Hepatic stellate cell (primary cell): ENCODE data around the gene SERPINB12.

ENCODE experiments used
- DNase-seq: peaks from one replicate; pipeline ENCODE4 v3.0.0; 2011; ENCODE audit warnings: low spot score

Gene SERPINB12

GRCh38 chr18:63603355-63603754 lies 61.2 kb downstream of the SERPINB12 start:
- no peak for DNase-seq

DNA sequence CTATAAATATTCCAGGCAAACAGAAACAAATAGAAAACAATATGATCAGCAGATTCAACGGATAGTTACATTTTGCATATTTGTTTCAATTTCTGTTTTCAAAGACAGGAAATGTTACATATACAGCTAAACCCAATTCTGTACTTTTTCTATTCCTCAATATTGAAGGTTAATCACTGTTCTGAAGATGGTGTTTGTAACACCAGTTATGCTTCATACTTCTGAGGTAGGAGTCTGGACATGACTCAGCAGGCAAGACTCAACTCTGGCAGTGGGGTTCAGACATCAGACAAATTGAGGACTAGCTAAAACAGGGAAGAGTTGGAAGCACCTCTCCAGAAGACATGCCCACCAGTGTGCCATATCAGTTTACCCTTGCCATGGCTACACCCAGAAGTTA lies 61.6 kb downstream of the SERPINB12 start:
- no peak for DNase-seq

DNA sequence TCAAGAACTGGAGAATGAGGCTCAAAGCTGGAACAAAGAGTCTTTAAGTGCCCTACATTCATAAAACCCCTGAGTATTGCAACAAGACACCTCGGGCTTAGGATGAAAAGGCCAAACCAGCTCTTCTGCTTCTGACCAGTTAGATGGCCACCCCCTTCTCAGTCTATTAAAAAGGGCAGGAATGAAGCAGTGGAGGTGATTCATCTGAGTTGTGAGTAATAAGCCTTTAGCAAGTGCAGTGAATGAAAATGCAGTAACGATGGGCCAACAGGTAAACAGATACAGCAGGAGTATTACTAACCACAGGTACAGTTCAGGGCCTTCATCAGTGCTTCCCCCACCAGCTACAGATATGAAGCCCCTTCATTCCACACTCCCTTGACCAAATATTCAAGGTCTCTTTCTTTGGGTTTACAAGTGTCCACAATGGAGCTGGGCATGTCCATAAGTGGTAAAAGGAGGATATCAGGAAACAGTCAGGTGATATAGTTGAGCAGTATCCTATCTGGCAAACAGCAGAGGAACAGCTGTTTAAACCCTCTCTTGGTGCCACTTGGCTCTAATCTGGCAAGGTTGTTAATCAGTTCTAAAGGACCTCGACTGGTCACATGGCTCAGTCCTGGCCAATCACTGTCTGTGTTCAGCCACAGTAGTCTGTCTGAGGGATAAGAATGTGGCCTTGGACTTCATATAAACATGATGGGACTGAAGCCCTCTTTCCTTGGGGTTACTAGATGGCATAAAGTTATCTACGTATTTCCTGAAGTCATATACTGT lies 62.8 kb downstream of the SERPINB12 start:
- DNase-seq, result no peak

DNA sequence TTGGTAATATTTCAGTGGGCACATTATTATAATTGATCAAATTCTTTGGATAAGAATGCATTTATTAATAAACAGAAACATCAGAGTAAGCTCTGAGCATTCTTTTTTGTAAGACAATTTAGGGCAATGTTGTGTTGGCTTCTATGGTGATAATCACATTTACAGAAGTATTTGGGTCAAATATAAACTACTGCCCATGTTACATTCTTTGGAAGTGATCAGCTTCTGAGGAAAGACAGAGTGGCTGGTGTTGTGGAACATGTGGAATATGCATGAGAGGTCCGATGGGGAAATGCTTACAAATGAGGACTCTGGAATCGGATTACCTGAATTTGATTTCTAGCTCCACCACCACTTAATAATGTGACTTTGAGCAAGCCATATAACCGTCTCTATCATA lies 64.4 kb downstream of the SERPINB12 start:
- no peak for DNase-seq

GRCh38 chr18:63613420-63613819 lies 71.3 kb downstream of the SERPINB12 start:
- DNase-seq, result no peak

- no peak for DNase-seq
Measured at GRCh38 chr18:63617049-63617914, 75.1 kb downstream of the SERPINB12 start.

DNA sequence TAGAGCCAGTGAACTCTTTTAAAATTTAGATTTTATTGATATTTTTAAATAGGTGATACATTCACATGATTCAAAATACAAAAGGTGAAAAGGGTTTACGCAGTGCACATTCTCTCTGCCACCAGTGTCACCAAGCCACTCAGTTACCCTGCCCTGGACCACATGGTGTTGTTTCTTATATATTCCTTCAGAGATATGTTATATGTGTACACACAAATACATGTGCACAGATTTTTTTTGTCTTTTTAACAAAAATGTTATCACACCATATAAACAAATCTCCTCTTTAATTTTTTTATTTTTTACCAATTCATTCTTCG lies 75.7 kb downstream of the SERPINB12 start:
- no peak for DNase-seq
